ENCODE data around the gene MYCN. TPM values are rescaled to one million over a fixed set of nuclear protein-coding genes. Genes with fewer than 3 reads are reported as not detected.

Gene MYCN
- total RNA-seq, 4 donors from 2014 or later: 0.21 to 0.95 (median 0.33) TPM

DNA sequence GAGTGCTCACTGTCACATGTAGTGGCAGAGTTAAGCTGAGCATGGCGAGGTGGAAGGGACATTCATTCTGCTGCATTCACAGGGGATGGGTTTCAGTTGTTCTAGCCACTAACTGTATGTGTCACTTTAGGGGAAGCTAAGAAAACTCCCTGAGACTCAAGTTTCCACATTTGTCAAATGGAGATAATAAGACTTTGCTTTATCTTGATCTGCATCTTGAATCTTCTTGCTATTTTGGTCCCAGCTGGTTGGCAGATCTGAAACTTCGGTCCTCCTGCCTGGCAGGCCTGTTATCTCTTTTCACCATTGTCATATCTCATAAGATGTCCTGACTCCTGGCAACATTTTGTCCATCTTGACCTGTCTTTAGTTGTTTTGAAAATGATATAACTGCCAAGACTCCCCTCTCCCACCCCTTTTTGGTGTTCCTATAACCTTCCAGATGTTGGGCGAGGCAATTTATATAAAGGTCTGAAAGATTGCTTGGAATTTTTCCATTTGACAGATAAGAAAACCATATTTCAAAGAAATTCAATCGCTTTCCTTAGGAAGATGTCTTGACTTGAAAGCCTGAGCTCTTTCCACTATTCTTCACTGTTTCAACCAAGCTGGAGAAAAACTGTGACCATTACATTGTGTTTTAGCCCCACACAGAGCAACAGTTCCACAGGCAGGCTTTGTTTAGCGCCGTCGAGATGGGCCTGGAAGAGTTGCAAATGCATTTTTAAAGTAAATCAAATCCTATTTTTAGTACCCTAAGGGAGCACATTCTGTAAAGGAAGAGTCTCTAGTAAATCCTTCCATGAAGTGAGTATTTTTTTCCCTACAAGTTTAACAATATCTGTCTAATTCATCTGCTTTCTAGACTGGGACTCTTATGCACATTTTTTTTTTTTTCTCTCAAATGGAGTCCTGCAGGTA is 33.4 kb downstream of the MYCN start:
- DNase-seq: no peak
- WGBS, 2 donors: 65 to 77% methylated on average over 6 to 7 of the region's 7 CpGs

DNA sequence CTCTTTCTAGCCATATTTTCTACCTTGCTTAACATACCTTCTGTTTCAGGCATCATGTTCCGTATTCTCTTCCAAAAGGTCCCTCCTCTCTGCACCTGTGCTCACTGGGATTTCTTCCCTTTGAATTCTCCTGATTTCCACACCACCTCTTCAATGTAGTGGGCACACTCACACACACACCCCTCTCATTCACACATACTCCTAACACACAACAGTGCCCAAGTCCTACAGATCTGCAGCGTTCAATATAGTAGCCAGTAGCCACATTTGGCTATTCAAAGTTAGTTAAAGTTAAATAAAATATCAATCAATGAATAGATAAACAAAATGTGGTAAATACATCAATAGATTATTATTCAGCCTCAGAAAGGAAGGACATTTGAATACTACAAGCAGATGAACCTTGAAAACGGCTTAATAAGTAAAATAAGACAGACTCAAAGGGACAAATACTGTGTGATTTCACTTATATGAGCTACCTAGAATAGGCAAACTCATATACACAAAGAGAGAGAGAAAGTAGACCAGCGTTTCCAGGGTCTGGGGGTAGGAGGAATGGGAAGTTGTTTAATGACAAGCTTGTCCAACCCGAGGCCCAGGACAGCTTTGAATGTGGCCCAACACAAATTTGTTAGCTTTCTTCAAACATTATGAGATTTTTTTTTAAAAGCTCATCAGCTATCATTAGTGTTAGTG is 34.4 kb downstream of the MYCN start:
- no peaks in the 10 kb centered on the region for H3K36me3 ChIP-seq
- no peaks in the 10 kb centered on the region for H3K4me1 ChIP-seq
- WGBS, 2 donors: 79% methylated on average over 5 of the region's 5 CpGs
- no peak overlapping the region for H3K27ac ChIP-seq
- peaks cover 0 to 4% (median 0%) of the 10 kb centered on the region in 4 donors for H3K27me3 ChIP-seq
- no peak overlapping the region for H3K4me3 ChIP-seq
- TF ChIP-seq, protein P1, sequence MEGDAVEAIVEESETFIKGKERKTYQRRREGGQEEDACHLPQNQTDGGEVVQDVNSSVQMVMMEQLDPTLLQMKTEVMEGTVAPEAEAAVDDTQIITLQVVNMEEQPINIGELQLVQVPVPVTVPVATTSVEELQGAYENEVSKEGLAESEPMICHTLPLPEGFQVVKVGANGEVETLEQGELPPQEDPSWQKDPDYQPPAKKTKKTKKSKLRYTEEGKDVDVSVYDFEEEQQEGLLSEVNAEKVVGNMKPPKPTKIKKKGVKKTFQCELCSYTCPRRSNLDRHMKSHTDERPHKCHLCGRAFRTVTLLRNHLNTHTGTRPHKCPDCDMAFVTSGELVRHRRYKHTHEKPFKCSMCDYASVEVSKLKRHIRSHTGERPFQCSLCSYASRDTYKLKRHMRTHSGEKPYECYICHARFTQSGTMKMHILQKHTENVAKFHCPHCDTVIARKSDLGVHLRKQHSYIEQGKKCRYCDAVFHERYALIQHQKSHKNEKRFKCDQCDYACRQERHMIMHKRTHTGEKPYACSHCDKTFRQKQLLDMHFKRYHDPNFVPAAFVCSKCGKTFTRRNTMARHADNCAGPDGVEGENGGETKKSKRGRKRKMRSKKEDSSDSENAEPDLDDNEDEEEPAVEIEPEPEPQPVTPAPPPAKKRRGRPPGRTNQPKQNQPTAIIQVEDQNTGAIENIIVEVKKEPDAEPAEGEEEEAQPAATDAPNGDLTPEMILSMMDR (IDR thresholded peaks at IDR 0.05): no peak
- no peak for TF ChIP-seq POLR2A (IDR thresholded peaks at IDR 0.05)
- intact Hi-C loops (cut with DNase I): no loop called here
- DNase-seq: no peak
- no peaks in the 10 kb centered on the region for H3K9me3 ChIP-seq

More for the DNA sequence above, 33.4 kb downstream of the MYCN start:
- intact Hi-C loops (cut with DNase I): no loop called here
- no peak overlapping the region for H3K4me3 ChIP-seq
- H3K36me3 ChIP-seq: no peaks in the 10 kb centered on the region
- H3K4me1 ChIP-seq: no peaks in the 10 kb centered on the region
- H3K27me3 ChIP-seq: peaks cover 0 to 4% (median 0%) of the 10 kb centered on the region in 4 donors
- TF ChIP-seq POLR2A (IDR thresholded peaks at IDR 0.05): no peak
- TF ChIP-seq, protein P1 (IDR thresholded peaks at IDR 0.05): no peak
- H3K9me3 ChIP-seq: no peaks in the 10 kb centered on the region
- no peak overlapping the region for H3K27ac ChIP-seq

DNA sequence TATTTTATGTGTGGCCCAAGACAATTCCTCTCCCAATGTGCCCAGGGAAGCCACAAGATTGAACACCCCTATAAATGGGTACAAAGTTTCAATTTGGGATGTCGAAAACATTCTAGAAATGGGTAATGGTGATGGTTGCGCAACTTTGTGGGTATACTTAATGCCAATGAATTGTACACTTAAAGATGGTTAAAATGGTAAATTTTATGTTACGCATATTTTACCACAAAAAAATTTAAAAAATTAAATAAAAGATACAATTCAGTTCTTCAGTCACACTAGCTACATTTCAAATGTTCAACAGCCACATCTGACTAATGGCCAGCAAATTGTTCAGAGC is 34.9 kb downstream of the MYCN start:
- H3K4me1 ChIP-seq: no peaks in the 10 kb centered on the region
- no peak overlapping the region for H3K27ac ChIP-seq
- intact Hi-C loops (cut with DNase I): no loop called here
- no peak for TF ChIP-seq POLR2A (IDR thresholded peaks at IDR 0.05)
- TF ChIP-seq, protein P1 (IDR thresholded peaks at IDR 0.05): no peak
- H3K4me3 ChIP-seq: no peak overlapping the region
- H3K36me3 ChIP-seq: no peaks in the 10 kb centered on the region
- H3K9me3 ChIP-seq: no peaks in the 10 kb centered on the region
- peaks cover 0 to 4% (median 0%) of the 10 kb centered on the region in 4 donors for H3K27me3 ChIP-seq
- no peak for DNase-seq
- 87 to 99% methylated on average over 3 of the region's 3 CpGs for WGBS, 2 donors

DNA sequence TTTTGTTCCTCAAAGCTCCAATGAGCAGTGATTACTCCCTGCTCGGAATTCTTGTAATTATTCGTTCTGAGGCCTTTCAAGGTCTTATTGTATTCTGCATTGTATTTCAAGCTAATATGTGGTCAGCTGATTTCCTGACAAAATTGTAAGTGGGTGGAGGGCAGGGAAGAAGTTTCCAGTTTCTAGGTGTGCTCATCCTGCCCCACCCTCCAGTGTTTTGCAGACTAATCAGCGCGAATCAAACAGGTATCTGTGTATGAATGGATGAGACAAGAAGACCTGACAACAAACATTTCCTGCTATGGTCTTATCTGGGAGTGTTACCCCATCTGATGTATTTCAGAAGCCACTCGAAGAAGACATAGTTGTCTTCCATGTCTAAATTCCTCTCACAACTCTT is 35.3 kb downstream of the MYCN start:
- no peak for DNase-seq
- Histone ChIP-seq H3K4me3 (no peak overlapping the region), H3K27ac (no peak overlapping the region), H3K27me3 (peaks cover 0 to 4% (median 0%) of the 10 kb centered on the region in 4 donors), H3K36me3 (no peaks in the 10 kb centered on the region), H3K4me1 (no peaks in the 10 kb centered on the region), H3K9me3 (no peaks in the 10 kb centered on the region)
- 86 to 90% methylated on average over 5 of the region's 5 CpGs for WGBS, 2 donors
- no peak for TF ChIP-seq POLR2A (IDR thresholded peaks at IDR 0.05)
- TF ChIP-seq, protein P1 (IDR thresholded peaks at IDR 0.05): no peak
- intact Hi-C loops (cut with DNase I): no loop called here

DNA sequence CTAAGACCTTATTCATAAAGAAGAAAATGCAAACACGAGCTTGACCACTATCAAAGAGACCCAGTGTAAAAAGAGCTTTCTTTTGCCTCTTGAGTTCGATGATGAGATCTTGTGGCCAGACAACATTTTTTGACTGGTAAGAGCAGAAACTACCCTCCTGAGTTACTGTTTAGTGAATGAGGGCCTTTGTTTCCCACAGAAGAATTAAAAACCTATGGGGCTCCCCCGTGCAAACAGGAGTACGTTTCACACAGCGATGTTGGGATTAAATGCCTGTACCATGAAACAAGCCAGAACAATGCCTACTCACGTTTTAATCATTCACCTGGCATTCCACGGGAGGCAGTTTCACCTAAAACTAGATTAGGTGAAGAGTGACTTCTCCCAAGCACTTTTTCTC is 36.0 kb downstream of the MYCN start:
- no peak overlapping the region for H3K27ac ChIP-seq
- intact Hi-C loops (cut with DNase I): no loop called here
- H3K36me3 ChIP-seq: no peaks in the 10 kb centered on the region
- H3K4me3 ChIP-seq: no peak overlapping the region
- no peak for TF ChIP-seq POLR2A (IDR thresholded peaks at IDR 0.05)
- TF ChIP-seq, protein P1 (IDR thresholded peaks at IDR 0.05): no peak
- H3K9me3 ChIP-seq: no peaks in the 10 kb centered on the region
- WGBS, 2 donors: 53 to 67% methylated on average over 7 of the region's 7 CpGs
- DNase-seq: no peak
- peaks cover 0 to 3% (median 0%) of the 10 kb centered on the region in 4 donors for H3K27me3 ChIP-seq
- H3K4me1 ChIP-seq: no peaks in the 10 kb centered on the region

All from esophagus squamous epithelium (tissue), 5 donors.